SK-N-SH treated with all-trans-retinoic acid at 6 μM for 48 hours (cell line): Measurements from ENCODE around the gene DNAH5.
A peak's percentile ranks its signal among the peaks of the same experiment; 100 is the strongest.

ENCODE experiments used
- ATAC-seq: fragments of 200-7000 bp; cut with Tn5 transposase; 3 replicates; pipeline ENCODE4 v1.9.1; 2020; ENCODE audit warnings: mild to moderate bottlenecking, moderate library complexity
- ARNTL ChIP-seq: fragments of 450-650 bp; formaldehyde crosslinking; IDR thresholded peaks from 2 replicates; pipeline ENCODE4 v1.5.0; 2020; ENCODE audit warnings: low read depth, mild to moderate bottlenecking, moderate library complexity, borderline replicate concordance
- BACH2 ChIP-seq: fragments of 250-450 bp; sonication (Bioruptor Pico); IDR thresholded peaks from 2 replicates; pipeline ENCODE4 v1.9.0; 2021; ENCODE audit warnings: mild to moderate bottlenecking, borderline replicate concordance
- CSRNP3 ChIP-seq: fragments of 250-450 bp; sonication (Bioruptor Pico); IDR thresholded peaks from 2 replicates; pipeline ENCODE4 v1.5.1; 2021; ENCODE audit warnings: mild to moderate bottlenecking, moderate library complexity
- ESRRG ChIP-seq: fragments of 250-450 bp; sonication (Bioruptor Pico); IDR thresholded peaks from 2 replicates; pipeline ENCODE4 v1.6.1; 2021; ENCODE audit warnings: mild to moderate bottlenecking
- GLIS3 ChIP-seq: fragments of 250-450 bp; sonication (Bioruptor Pico); IDR thresholded peaks from 2 replicates; pipeline ENCODE4 v1.5.0; 2020; ENCODE audit warnings: mild to moderate bottlenecking, moderate library complexity
- ISL1 ChIP-seq: fragments of 250-450 bp; sonication (Bioruptor Pico); IDR thresholded peaks from 2 replicates; pipeline ENCODE4 v2.1.2; 2022; ENCODE audit warnings: mild to moderate bottlenecking, moderate library complexity
- OSR1 ChIP-seq: fragments of 250-450 bp; sonication (Bioruptor Pico); IDR thresholded peaks from 2 replicates; pipeline ENCODE4 v1.8.0; 2022; ENCODE audit warnings: moderate library complexity, mild to moderate bottlenecking, inconsistent platforms
- PATZ1 ChIP-seq: fragments of 250-450 bp; sonication (Bioruptor Pico); IDR thresholded peaks from 2 replicates; pipeline ENCODE4 v1.8.0; 2020; ENCODE audit warnings: mild to moderate bottlenecking, moderate library complexity, borderline replicate concordance
- PPARA ChIP-seq: fragments of 250-450 bp; sonication (Bioruptor Pico); IDR thresholded peaks from 2 replicates; pipeline ENCODE4 v1.5.0; 2020; ENCODE audit warnings: mild to moderate bottlenecking, borderline replicate concordance
- RARB ChIP-seq: fragments of 250-450 bp; sonication (Bioruptor Pico); IDR thresholded peaks from 2 replicates; pipeline ENCODE4 v1.8.0; 2021; ENCODE audit warnings: mild to moderate bottlenecking, moderate library complexity
- SNAI2 ChIP-seq: fragments of 250-450 bp; sonication (Bioruptor Pico); IDR thresholded peaks from 2 replicates; pipeline ENCODE4 v1.5.0; 2020; ENCODE audit warnings: mild to moderate bottlenecking, moderate library complexity
- TCF4 ChIP-seq: fragments of 250-450 bp; sonication (Bioruptor Pico); IDR thresholded peaks from 2 replicates; pipeline ENCODE4 v1.8.0; 2021; ENCODE audit warnings: mild to moderate bottlenecking, moderate library complexity, borderline replicate concordance
- TOX ChIP-seq: fragments of 250-450 bp; sonication (Bioruptor Pico); IDR thresholded peaks from 2 replicates; pipeline ENCODE4 v1.8.0; 2021; ENCODE audit warnings: mild to moderate bottlenecking, moderate library complexity, borderline replicate concordance
- TSHZ2 ChIP-seq: fragments of 250-450 bp; sonication (Bioruptor Pico); IDR thresholded peaks from 2 replicates; pipeline ENCODE4 v1.5.0; 2020; ENCODE audit warnings: mild to moderate bottlenecking, moderate library complexity
- ZC3H10 ChIP-seq: fragments of 250-450 bp; sonication (Bioruptor Pico); IDR thresholded peaks from 2 replicates; pipeline ENCODE4 v1.5.1; 2021; ENCODE audit warnings: mild to moderate bottlenecking, moderate library complexity
- ZFP3 ChIP-seq: fragments of 250-450 bp; sonication (Bioruptor Pico); IDR thresholded peaks from 2 replicates; pipeline ENCODE4 v1.5.0; 2020; ENCODE audit warnings: mild to moderate bottlenecking, moderate library complexity
- ZFP30 ChIP-seq: fragments of 450-650 bp; formaldehyde crosslinking; IDR thresholded peaks from 2 replicates; pipeline ENCODE4 v1.5.0; 2022; ENCODE audit warnings: mild to moderate bottlenecking, moderate library complexity
- ZNF565 ChIP-seq: fragments of 450-650 bp; formaldehyde crosslinking; conservative IDR thresholded peaks from 2 replicates; pipeline ENCODE4 v1.5.0; 2020; ENCODE audit warnings: low read depth, mild to moderate bottlenecking, moderate library complexity
- ZNF70 ChIP-seq: fragments of 450-650 bp; formaldehyde crosslinking; IDR thresholded peaks from 2 replicates; pipeline ENCODE4 v1.5.0; 2020; ENCODE audit warnings: mild to moderate bottlenecking, moderate library complexity
- ZNF8 ChIP-seq: fragments of 450-650 bp; formaldehyde crosslinking; IDR thresholded peaks from 2 replicates; pipeline ENCODE4 v1.5.0; 2020; ENCODE audit warnings: mild to moderate bottlenecking, moderate library complexity

DNAH5 gene

GRCh38 chr5:13673511-13673910 lies 271.0 kb downstream of the DNAH5 start (continued):
- TF ChIP-seq ZNF565 (CRISPR knock-in tag) (no peak), ARNTL (CRISPR knock-in tag) (no peak)

GRCh38 chr5:13664377-13664776 lies 280.1 kb downstream of the DNAH5 start:
- ATAC-seq, result no peak; the same call in 2 of the 3 replicates

GRCh38 chr5:13662626-13663025 lies 281.9 kb downstream of the DNAH5 start:
- ATAC-seq, result no peak
- TF ChIP-seq RARB (CRISPR knock-in tag) (no peak), ZFP30 (CRISPR knock-in tag) (no peak)

More at GRCh38 chr5:13664377-13664776, 280.1 kb downstream of the DNAH5 start:
- no peak for TF ChIP-seq ZNF70 (CRISPR knock-in tag)
- TF ChIP-seq ZFP30 (CRISPR knock-in tag), result no peak

- no peak for TF ChIP-seq BACH2 (CRISPR knock-in tag)
- TF ChIP-seq TOX (CRISPR knock-in tag), result no peak
- TF ChIP-seq ZC3H10 (CRISPR knock-in tag), result no peak
- TF ChIP-seq CSRNP3, result no peak
- no peak for TF ChIP-seq GLIS3 (CRISPR knock-in tag)
- no peak for TF ChIP-seq PPARA
- TF ChIP-seq ZNF8 (CRISPR knock-in tag), result no peak
- TF ChIP-seq ZFP3, result no peak
- no peak for TF ChIP-seq ISL1 (CRISPR knock-in tag)
- TF ChIP-seq PATZ1 (CRISPR knock-in tag), result no peak
- TF ChIP-seq ZNF70 (CRISPR knock-in tag), result no peak
- TF ChIP-seq OSR1 (CRISPR knock-in tag), result no peak
- TF ChIP-seq TCF4, result no peak
- ATAC-seq, result no peak
Measured at GRCh38 chr5:13661272-13661671, 283.2 kb downstream of the DNAH5 start.

- no peak for TF ChIP-seq RARB (CRISPR knock-in tag)
- no peak for TF ChIP-seq ZNF70 (CRISPR knock-in tag)
- no peak for TF ChIP-seq ZFP3
- no peak for TF ChIP-seq ZFP30 (CRISPR knock-in tag)
- no peak for TF ChIP-seq ZNF565 (CRISPR knock-in tag)
- TF ChIP-seq ESRRG, result no peak
- TF ChIP-seq PATZ1 (CRISPR knock-in tag), result no peak
- no peak for TF ChIP-seq ISL1 (CRISPR knock-in tag)
- TF ChIP-seq PPARA, result no peak
- ATAC-seq, result 0 out of 3 replicates have a peak, but pooled peaks have one; percentile 47
Measured at GRCh38 chr5:13660072-13660471, 284.4 kb downstream of the DNAH5 start.

GRCh38 chr5:13659391-13659790 lies 285.1 kb downstream of the DNAH5 start:
- TF ChIP-seq TOX (CRISPR knock-in tag) (no peak), OSR1 (CRISPR knock-in tag) (no peak), ZFP30 (CRISPR knock-in tag) (no peak), SNAI2 (CRISPR knock-in tag) (no peak), TSHZ2 (no peak), ZNF565 (CRISPR knock-in tag) (no peak), PATZ1 (CRISPR knock-in tag) (no peak), PPARA (no peak), CSRNP3 (no peak), BACH2 (CRISPR knock-in tag) (no peak), ZFP3 (no peak), GLIS3 (CRISPR knock-in tag) (no peak), ARNTL (CRISPR knock-in tag) (no peak), ESRRG (no peak), ISL1 (CRISPR knock-in tag) (no peak)
- TF ChIP-seq, all 23 proteins: peak for 0
- ATAC-seq, result no peak
